ENCODE data around the gene ATP2A3. TPM values are rescaled to one million over a fixed set of nuclear protein-coding genes. Genes with fewer than 3 reads are reported as not detected.

The ATP2A3 gene
- total RNA-seq, 1 donor from 2014 or later, result 2.4 TPM

DNA sequence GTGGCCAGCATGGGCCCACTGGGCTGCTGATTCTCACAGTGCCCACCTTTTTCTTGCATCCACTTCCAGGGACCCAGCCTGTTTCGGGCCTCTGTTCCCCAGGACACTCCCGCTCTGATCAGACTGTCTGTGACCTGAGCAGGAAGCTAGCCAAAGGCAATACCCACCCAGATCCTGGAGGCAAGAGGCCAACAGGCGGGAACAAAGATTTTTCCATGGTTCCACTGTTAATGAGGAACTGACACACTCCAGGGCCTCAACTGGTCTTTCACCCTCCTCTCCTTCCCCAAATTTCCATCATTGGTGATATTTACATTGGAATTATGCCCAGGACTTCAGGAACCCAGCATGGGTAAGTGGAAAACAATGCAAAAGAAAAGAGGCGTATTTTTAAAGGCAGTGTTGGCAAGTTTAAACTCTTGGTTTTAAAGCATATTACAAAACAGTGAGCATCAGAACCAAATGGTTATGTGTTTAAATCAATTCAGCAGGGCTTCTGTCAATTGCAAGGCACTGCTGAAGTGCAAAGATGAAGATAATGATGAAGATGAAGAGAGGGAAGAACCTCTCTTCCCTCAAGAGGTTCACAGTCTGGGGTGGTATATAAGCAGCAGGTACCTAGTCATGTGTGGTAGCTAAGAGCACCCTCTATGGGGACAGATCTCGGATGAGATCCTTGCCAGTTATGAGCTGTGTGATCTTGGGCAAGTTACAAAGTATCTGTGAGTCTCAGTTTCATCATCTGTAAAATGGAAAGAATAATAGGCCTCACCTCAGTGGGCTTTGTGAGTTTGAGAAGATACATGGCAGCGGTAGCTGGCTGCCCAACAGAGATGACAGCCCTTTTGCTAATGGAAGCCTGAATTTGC, 14.4 kb upstream of the ATP2A3 start:
- DNase-seq (ENCODE audit: low read depth), result no peak
- no peak overlapping the region for H3K4me3 ChIP-seq (ENCODE audit: low read depth, low read length)
- TF ChIP-seq, protein P1, sequence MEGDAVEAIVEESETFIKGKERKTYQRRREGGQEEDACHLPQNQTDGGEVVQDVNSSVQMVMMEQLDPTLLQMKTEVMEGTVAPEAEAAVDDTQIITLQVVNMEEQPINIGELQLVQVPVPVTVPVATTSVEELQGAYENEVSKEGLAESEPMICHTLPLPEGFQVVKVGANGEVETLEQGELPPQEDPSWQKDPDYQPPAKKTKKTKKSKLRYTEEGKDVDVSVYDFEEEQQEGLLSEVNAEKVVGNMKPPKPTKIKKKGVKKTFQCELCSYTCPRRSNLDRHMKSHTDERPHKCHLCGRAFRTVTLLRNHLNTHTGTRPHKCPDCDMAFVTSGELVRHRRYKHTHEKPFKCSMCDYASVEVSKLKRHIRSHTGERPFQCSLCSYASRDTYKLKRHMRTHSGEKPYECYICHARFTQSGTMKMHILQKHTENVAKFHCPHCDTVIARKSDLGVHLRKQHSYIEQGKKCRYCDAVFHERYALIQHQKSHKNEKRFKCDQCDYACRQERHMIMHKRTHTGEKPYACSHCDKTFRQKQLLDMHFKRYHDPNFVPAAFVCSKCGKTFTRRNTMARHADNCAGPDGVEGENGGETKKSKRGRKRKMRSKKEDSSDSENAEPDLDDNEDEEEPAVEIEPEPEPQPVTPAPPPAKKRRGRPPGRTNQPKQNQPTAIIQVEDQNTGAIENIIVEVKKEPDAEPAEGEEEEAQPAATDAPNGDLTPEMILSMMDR (conservative IDR thresholded peaks at IDR 0.05; ENCODE audit: low read depth, low read length), result no peak

DNA sequence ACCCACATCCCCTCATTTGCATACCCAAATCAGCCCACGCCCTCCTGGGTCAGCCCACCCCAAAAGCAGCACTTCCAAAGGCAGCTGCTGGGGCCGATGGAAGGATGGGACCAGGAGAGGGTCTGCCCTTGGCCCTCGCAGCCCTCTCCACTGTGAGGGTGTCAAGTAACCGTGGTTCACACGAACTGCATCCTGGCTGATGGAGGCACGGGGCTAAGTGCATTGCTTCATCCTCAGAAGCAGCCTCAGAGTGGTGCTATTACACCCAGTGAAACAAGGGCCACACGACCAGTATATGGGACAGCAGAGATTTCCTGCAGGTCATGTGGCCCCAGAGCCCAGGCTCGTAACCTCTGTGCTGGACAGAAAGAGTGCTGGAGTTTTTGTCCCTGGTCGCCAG, 13.2 kb upstream of the ATP2A3 start:
- DNase-seq (ENCODE audit: low read depth), result no peak
- TF ChIP-seq, protein P1 (conservative IDR thresholded peaks at IDR 0.05; ENCODE audit: low read depth, low read length), result no peak
- no peak overlapping the region for H3K4me3 ChIP-seq (ENCODE audit: low read depth, low read length)

DNA sequence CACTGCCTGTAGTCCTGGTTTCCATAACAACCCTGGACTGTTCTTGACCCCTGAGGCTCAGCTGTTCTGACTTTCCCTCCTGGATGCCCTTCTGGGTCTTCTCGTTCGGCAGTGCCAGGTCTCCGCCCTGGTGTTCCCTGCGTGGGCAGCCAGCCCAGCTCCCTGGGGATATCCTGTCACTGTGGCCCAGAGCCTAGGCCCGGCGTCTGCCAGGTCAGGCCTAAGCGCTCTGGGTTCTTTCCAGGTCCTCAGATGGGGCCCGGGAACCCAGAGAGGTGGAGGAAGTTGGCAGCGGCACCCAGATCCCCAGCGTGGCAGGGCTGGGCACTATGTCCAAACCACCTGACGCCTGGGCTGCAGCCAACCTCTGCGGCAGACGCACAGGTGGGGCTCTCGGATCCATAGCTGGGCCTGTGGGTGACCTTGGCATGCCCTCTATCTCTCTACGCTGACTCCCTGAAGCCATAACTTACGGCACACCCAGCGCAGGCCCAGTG, 12.5 kb upstream of the ATP2A3 start:
- TF ChIP-seq, protein P1 (conservative IDR thresholded peaks at IDR 0.05; ENCODE audit: low read depth, low read length), result no peak
- no peak for DNase-seq (ENCODE audit: low read depth)
- H3K4me3 ChIP-seq (ENCODE audit: low read depth, low read length), result no peak overlapping the region

DNA sequence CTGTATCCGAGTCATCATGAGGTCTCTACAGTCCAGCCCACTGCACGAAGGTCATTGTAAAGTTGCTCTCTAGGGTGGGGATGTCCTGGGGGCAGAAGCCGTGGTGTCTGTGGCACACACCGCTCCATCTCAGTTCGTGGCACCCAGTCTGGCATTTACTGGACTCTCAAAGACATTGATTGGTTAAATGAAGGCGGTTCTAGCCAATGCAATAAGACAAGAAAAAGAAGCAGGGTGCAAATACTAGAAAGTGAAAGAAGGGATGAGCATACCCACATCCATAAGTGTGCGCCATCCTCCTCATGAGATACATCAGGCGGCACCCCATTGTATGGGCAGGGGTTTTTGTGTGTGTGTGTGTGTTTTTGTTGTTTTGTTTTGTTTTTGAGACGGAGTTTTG, 10.7 kb upstream of the ATP2A3 start:
- DNase-seq (ENCODE audit: low read depth), result no peak
- H3K4me3 ChIP-seq (ENCODE audit: low read depth, low read length), result no peak overlapping the region
- TF ChIP-seq, protein P1 (conservative IDR thresholded peaks at IDR 0.05; ENCODE audit: low read depth, low read length), result no peak

DNA sequence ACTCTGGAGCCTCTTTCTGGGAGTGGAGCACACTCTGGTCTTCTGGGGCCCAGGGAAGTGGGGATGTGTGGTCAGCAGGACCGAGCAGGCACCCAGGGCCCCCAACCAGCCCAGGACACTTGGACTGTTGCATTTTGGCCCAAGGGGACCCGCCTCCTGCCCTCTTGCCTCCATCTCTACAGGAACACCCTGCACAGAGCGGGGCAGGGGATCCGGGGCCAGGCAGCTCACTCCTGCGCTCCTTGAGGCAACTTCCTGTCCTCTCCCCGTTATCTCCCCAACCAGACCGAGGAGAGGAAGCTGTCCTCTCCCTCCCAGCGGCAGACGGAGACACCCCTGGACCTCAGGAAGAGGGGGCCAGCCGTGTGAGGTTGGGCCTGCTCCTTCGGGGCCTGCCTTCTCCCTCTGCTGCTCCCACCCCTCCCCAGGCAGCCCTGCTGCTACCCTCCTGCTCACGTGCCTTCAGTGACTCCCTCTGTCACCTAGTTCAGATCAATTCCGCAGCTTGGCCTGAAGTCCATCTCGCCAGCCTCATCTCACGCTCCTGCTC, 10.0 kb upstream of the ATP2A3 start:
- DNase-seq (ENCODE audit: low read depth), result no peak
- H3K4me3 ChIP-seq (ENCODE audit: low read depth, low read length), result no peak overlapping the region
- TF ChIP-seq, protein P1 (conservative IDR thresholded peaks at IDR 0.05; ENCODE audit: low read depth, low read length), result no peak

DNA sequence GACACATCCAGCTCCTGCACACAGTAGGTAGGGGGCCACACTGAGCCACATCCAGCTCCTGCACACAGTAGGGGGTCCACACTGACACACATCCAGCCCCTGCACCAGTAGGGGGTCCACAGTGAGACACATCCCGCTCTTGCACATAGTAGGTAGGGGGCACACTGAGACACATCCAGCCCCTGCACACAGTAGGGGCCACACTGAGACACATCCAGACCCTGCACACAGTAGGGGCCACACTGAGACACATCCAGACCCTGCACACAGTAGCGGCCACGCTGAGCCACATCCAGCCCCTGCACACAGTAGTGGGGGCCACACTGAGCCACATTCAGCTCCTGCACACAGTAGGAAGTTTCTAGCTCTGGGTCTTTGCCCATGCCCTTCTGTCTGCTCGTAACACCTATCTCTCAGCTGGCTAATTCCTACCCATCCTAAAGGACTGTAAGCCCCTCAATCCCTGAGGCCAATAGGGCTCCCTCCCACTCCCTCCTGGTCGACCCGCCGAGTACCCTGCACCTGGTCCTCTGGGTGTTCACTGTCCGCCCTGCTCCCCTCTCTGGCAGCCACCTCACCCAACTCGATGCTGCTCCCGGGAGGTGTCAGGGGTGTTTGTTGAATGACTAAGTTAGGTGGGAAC, 9.4 kb upstream of the ATP2A3 start:
- no peak for DNase-seq (ENCODE audit: low read depth)
- TF ChIP-seq, protein P1 (conservative IDR thresholded peaks at IDR 0.05; ENCODE audit: low read depth, low read length), result no peak

More for the DNA sequence above, 9.4 kb upstream of the ATP2A3 start:
- H3K4me3 ChIP-seq (ENCODE audit: low read depth, low read length), result no peak overlapping the region
